Tibial nerve (tissue), 4 donors: Measurements from ENCODE around the gene TMEM204. TPM values are rescaled to one million over a fixed set of nuclear protein-coding genes. Genes with fewer than 3 reads are reported as not detected.
A peak's percentile ranks its signal among the peaks of the same experiment; 100 is the strongest.

ENCODE experiments used
- DNase-seq, 2 donors: peaks; one replicate each; pipeline ENCODE4 v3.0.0-alpha.2; 2019; ENCODE audit warnings: low spot score in 2 of 2
- H3K27ac ChIP-seq, 4 donors: fragments of 200-600 bp; sonication (generic) in 3 of 4; one replicate each; pipeline ENCODE4 v1.5.1; 2017 to 2019; ENCODE audit warnings: mild to moderate bottlenecking in 1 of 4
- H3K27me3 ChIP-seq, 2 donors: fragments of 200-600 bp; sonication (generic) in 1 of 2; one replicate each; pipeline versions ENCODE4 v1.5.1 to v1.6.0; 2017 to 2019
- H3K36me3 ChIP-seq, 3 donors: fragments of 200-600 bp; sonication (generic); one replicate each; pipeline ENCODE4 v1.5.1; 2018 to 2019
- H3K4me1 ChIP-seq, 4 donors: fragments of 200-600 bp; sonication (generic) in 3 of 4; one replicate each; pipeline ENCODE4 v1.5.1; 2017 to 2019
- H3K4me3 ChIP-seq, 4 donors: fragments of 200-600 bp; sonication (generic) in 3 of 4; one replicate each; pipeline ENCODE4 v1.5.1; 2017 to 2019; ENCODE audit warnings: mild to moderate bottlenecking in 1 of 4, moderate library complexity in 1 of 4
- H3K9me3 ChIP-seq, 4 donors: fragments of 200-600 bp; sonication (generic) in 3 of 4; one replicate each; pipeline ENCODE4 v1.5.1; 2017 to 2019
- CTCF ChIP-seq, 5 experiments: fragments of 200-600 bp in 3 of 5; fragments of 450-650 bp in 2 of 5; sonication (generic) in 3 of 5; IDR thresholded peaks; one replicate each; pipeline ENCODE4 v1.5.1; 2016 to 2019; ENCODE audit warnings: antibody characterized with exemption in 5 of 5, mild to moderate bottlenecking in 3 of 5, moderate library complexity in 2 of 5
- EP300 ChIP-seq, 2 donors: sonication (generic); formaldehyde crosslinking; IDR thresholded peaks; one replicate each; pipeline ENCODE4 v1.6.1; 2017; ENCODE audit warnings: antibody characterized with exemption in 2 of 2, mild to moderate bottlenecking in 1 of 2
- POLR2A ChIP-seq, 2 donors: fragments of 450-650 bp; IDR thresholded peaks; one replicate each; pipeline ENCODE4 v1.6.1; 2017; ENCODE audit warnings: antibody characterized with exemption in 2 of 2, mild to moderate bottlenecking in 2 of 2, moderate library complexity in 2 of 2
- WGBS, 2 donors: methylation state at CpG; one replicate each; pipeline ENCODE4 v1.1.5; 2018; 5-methylcytosine and 5-hydroxymethylcytosine counted together
- total RNA-seq, 4 donors: library from RNA; depleted of rRNA; stranded (reverse); fragments of >200 nt; gene quantifications; one replicate each; pipeline ENCODE4 v1.1.0, GENCODE V29; 2016

TMEM204 gene
- total RNA-seq: 10 to 100 TPM; 46.3 to 53.7 (median 48.9) TPM

GRCh38 chr16:1533443-1533951 lies at the start of gene TMEM204:
Gene TMEM204, plus strand, starts transcription at chr16:1533666. Its CDS starts 610 bp downstream, at chr16:1534276.
- no peaks in the 10 kb centered on the region for H3K9me3 ChIP-seq
- no peaks in the 10 kb centered on the region for H3K27me3 ChIP-seq
- H3K4me1 ChIP-seq: peaks cover 0 to 67% (median 6%) of the 10 kb centered on the region in 4 donors
- DNase-seq: peak; percentile 49 to 53
- peaks cover 0 to 38% (median 3%) of the 10 kb centered on the region in 3 donors for H3K36me3 ChIP-seq
- H3K27ac ChIP-seq: peak within 1 kb of the TSS; percentile 68 to 91 (median 86)
- 32 to 57% methylated on average over 23 to 27 of the region's 27 CpGs for WGBS, 2 donors
- peak within 1 kb of the TSS; percentile 51 to 63 (median 58) for H3K4me3 ChIP-seq
- TF ChIP-seq EP300 (IDR thresholded peaks at IDR 0.05) (peak in 1 of 2 donors; percentile 72), POLR2A (IDR thresholded peaks at IDR 0.05) (peak in 1 of 2 donors; percentile 54), CTCF (IDR thresholded peaks at IDR 0.05) (no peak)

- no peaks in the 10 kb centered on the region for H3K27me3 ChIP-seq
- no peak overlapping the region for H3K27ac ChIP-seq
- no peaks in the 10 kb centered on the region for H3K4me1 ChIP-seq
- H3K36me3 ChIP-seq: no peaks in the 10 kb centered on the region
- WGBS, 2 donors: 91 to 92% methylated on average over 26 to 40 of the region's 40 CpGs
- H3K9me3 ChIP-seq: no peaks in the 10 kb centered on the region
- TF ChIP-seq CTCF (IDR thresholded peaks at IDR 0.05) (no peak), EP300 (IDR thresholded peaks at IDR 0.05) (no peak), POLR2A (IDR thresholded peaks at IDR 0.05) (no peak)
- H3K4me3 ChIP-seq: no peak overlapping the region
- DNase-seq: no peak
Observed at GRCh38 chr16:1485847-1486496, 47.5 kb upstream of the TMEM204 start.

- Histone ChIP-seq H3K4me1 (no peaks in the 10 kb centered on the region), H3K36me3 (no peaks in the 10 kb centered on the region), H3K9me3 (no peaks in the 10 kb centered on the region), H3K27me3 (no peaks in the 10 kb centered on the region), H3K27ac (no peak overlapping the region), H3K4me3 (no peak overlapping the region)
- 75 to 81% methylated on average over 24 to 31 of the region's 33 CpGs for WGBS, 2 donors
- no peak for DNase-seq
- TF ChIP-seq EP300 (IDR thresholded peaks at IDR 0.05) (no peak), CTCF (IDR thresholded peaks at IDR 0.05) (no peak)
Observed at GRCh38 chr16:1486551-1487390, 46.7 kb upstream of the TMEM204 start.

GRCh38 chr16:1487395-1488053 lies 45.9 kb upstream of the TMEM204 start:
- Histone ChIP-seq H3K27me3 (no peaks in the 10 kb centered on the region), H3K36me3 (no peaks in the 10 kb centered on the region), H3K4me1 (peaks cover 0 to 4% (median 0%) of the 10 kb centered on the region in 4 donors), H3K27ac (no peak overlapping the region), H3K9me3 (no peaks in the 10 kb centered on the region), H3K4me3 (no peak overlapping the region)
- WGBS, 2 donors: 91 to 95% methylated on average over 12 of the region's 39 CpGs
- DNase-seq: no peak
- no peak for TF ChIP-seq POLR2A (IDR thresholded peaks at IDR 0.05)
- no peak for TF ChIP-seq EP300 (IDR thresholded peaks at IDR 0.05)
- TF ChIP-seq CTCF (IDR thresholded peaks at IDR 0.05): no peak
